HG03378 (cell line): ENCODE data around the gene PCSK4.
"Not testable (repeated sequence)": the region's sequence is repeated elsewhere in the genome, so short reads cannot be mapped to it uniquely, and the experiment has no call there.

Source experiments
- ATAC-seq: cut with Tn5 transposase; IDR thresholded peaks from one replicate; pipeline ENCODE4 v1.9.1; 2021; ENCODE audit warnings: mild to moderate bottlenecking, moderate library complexity; ENCODE audit not compliant: unreplicated experiment

The PCSK4 gene

DNA sequence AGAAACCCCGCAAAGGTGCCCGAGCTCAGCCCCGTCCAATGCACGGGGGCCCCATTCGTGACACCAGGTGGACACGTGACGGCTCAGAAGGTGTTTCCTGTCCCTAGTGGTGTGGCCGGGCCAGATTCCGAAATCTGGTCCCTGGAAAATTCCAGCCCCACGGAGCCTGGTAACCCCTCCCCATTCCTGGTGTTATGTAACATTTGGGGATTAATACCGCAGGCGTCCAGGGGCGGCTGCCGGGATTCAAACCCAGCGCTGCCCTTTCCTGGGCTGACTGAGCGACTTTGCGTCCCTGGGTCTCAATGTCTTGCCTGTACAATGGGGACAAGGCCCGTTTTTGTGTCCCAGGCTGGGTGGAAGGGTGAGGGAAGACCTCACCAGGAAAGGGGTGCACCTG, 32.7 kb upstream of the PCSK4 start:
- no peak for ATAC-seq

DNA sequence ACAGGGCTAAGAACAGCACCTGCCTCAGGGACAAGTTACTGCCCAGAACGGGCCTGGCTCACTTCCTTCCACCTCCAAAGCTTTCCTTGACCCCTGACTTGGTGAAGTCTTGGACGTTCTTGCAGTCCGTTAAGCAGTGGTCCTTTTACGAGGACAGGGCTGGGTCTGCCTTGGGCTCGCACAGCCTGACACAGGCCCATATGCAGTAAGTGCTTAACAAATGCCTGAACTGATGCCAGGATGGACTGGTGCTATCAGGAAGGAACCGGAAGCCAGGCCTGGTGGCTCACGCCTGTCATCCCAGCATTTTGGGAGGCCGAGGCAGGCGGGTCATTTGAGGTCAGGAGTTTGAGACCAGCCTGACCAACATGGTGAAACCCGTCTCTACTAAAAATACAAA, 31.9 kb upstream of the PCSK4 start:
- ATAC-seq = no peak

DNA sequence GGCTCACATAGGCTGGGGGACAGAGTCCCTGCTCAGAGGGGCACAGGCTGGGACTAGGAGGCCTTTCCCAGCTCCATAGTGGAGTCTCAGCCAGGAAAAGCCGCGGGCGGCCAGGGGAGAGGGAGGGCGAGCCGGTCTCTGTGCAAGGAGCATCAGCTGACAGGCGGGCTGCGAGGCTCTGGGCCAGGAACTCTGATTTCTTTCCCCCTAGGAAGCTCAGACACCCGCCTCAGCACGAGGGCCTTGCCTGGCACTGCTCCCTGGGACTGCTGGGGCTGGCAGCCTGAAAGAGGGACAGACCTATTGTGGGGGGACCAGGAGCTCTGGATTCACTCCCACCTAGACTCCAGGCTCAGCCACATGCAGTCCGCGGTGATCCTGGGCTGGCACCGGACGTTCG, 31.5 kb upstream of the PCSK4 start:
- no peak for ATAC-seq

DNA sequence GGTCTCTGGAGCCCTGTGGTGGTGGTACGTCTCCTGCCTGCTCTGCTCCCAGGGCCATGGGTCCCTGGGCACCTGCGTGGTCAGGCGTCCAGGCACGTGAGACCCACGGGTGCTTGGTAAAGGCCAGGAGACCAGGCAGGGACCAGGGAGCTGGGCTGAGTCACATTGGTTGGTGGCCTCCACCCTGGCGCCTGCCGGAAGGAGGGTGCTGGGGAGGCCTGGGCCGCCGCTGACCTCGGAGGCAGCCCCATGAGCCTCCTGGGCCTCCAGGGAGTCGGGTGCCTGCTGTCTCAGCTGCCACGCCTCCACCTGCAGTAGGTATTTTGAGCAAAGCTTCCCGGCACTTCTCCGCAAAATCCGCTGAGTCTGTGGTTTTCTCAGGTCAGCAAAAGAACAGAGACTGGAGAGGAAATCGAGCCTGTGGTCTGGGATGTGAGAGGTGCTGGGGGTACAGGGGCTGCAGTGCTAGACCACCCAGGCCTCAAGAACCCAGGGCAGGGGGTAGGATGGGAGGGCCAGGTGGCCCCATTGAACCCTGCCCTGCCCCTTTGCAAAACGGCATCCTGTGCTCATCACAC, 30.1 kb upstream of the PCSK4 start:
- no peak for ATAC-seq

DNA sequence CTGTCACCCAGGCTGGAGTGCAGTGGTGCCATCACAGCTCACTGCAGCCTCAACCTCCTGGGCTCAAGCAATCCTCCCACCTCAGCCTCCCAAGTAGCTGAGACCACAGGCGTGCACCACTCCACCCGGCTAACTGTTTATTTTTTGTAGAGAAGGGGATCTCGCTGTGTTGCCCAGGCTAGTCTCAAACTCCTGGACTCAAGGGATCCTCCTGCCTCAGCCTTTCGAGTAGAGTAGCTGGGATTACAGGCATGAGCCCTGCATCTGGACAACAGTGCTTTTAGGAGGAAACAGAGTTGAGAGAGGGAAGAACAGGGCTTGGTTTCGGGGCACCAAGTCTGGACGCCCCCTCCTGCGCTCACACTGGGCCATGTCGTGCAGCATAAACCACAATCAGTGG, 29.7 kb upstream of the PCSK4 start:
- not testable (repeated sequence) for ATAC-seq

DNA sequence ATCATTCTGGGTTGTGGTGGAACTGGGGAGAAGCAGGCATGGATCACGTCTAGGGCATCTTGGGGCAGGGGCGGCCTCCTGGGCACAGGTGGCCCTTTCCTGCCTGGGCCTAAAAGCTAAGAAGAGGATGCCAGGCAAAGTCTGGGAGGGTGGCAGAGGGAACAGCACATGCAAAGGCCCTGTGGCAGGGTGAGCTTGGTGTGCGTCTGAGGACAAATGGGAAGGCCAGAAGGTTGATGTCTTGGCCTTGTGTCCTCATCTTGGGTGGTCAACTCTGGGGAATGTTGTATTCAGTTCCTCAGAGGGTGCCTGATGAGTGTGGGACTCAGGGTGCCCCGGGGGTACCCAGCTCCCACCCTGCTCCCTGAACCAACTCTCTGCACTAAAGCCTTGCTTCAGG, 28.3 kb upstream of the PCSK4 start:
- no peak for ATAC-seq

DNA sequence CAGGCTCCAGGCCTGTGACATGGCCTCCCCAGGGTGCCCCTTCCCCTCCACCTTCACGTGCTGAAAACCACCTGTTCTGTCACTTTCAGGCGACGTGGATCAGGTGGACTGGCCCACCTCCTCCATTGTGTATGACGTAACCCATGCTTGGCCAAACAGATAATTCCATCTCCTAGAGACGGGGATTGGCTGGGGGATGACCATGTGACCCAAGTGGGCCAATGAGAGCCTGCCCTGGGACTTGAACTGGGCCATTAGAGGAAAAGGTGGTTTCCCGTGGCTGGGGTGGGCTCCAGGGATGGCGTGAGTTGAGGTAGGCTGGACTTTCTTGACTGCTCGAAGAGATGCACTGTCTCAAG, 26.2 kb upstream of the PCSK4 start:
- no peak for ATAC-seq

DNA sequence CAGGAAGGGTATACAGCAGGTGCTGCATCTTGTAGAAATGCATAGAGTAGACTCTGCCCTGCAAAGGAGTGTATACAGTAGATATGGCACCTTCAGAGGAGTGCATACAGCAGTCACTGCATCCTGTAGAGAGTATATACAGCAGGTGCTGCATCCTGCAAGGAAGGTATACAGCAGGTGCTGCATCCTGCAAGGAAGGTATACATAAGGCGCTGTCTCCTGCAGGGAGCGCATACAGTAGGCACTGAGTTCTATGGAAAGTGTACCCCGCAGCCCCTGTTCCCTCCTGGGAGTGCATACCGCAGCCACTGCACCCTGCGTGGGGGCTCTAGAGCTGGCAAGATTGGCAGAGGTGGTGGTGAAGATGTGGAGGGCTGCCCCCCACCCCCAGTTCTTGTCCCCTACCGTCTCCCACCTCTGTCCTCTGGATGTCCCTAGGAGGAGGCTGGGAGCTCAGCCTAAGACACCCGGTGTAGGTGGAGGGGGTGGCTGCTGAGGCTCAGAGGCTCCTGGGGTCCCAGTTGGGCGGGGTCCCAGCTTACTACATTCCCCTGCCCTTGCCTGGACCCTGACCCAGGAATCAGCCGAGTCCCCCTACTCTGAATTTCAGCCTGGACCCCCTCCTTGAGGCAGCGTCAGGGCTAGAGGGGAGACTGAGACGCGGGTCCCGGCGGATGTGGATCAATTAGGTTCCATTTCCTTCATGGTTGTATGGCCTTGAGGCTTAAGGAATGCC, 25.0 kb upstream of the PCSK4 start:
- no peak for ATAC-seq

DNA sequence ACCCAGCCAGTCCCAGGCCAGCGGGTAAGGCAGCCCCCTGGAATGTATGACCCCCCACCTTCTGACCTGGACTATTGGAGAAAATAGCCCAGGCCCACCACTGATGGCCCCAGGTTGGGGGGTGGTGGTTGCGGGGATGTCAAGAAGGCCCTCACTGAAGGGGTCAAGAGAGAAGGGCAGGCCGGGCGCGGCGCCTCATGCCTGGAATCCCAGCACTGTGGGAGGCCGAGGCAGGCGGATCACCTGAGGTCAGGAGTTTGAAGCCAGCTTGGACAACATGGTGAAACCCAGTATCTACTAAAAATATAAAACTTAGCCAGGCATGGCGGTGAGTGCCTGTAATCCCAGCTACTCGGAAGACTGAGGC, 24.1 kb upstream of the PCSK4 start:
- no peak for ATAC-seq

DNA sequence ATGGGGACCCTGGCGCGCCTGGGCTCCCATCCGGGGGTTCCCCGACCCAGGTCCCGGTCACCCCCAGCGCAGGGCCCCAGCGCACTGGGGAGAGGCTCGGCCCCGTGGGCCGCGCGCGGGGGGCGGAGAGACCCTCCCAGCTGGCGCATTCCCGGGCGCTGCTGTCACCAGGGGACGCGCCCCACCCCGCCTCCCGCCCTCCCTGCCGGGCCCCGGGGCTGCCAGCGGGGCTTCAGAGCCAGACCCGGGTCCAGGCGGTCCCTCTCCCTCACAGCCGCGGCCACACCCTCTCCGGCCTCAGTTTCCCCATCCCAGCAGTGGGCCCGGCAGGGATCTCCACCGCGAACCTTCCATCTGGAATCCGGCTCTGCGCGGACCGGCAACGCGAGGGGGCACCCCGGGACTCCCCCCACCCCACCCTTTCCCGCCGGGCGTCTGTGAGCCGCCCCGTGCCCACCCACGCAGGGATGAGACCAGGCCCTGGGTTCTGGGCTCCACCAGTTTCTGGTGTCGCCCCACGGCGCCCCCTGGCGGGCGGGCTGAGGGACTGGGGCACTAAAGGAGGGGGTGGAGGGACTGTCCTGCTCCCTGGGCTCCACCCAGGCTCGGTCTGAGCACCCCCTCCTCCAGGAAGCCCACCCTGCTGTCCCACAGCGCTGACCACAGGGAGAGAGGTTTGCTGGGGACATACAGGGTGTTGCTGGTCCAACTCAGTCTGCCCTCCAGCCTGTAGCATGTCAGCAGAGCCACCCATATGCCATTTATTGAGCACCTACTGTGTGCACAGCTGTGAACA, 23.5 kb upstream of the PCSK4 start:
- ATAC-seq = no peak

DNA sequence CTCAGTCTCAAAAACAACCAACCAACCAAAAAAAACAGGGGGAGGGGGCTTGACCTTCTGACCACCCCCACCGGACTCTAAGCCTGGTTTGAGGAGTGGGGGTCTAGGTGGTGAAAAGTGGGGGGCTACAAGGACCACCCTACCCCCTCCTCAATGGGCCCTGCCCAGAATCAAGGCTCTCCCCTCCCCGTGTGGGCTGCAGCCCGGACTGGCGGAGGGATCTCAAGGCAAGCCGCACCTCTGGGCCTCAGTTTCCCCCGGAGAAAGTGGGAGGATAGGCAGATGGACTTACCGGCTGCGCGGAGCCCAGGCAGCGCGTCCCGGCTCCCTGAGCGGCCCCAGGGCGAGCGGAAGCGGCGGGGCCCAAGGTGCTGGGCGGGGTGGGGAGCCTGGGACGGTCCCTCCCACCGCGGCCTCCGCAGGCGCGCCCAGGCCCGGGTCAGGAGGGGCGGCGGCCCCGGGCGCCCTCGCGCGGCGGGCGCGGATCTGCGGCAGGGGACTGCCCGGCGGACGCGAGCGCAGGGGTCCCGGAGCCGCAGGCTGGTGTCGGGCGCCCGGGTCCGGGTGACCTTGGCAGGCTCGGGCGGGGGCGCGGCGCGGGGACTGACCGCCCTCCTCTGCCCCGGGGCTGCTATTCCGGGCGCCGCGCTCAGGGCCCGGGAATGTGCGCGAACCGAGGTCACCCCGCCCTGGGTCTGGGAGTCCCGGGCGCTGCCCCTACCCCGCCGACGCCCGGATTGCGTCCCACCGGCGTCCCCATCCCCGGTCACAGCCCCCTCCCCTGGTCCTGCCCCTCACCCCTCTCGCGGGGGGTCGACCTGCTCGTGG, 22.7 kb upstream of the PCSK4 start, which contains the start of gene ADAMTSL5:
Gene ADAMTSL5, minus strand, starts transcription at position 349 of the 828 bp plus-strand sequence. CDS start 2,076 bp downstream, outside the sequence.
- ATAC-seq = no peak

DNA sequence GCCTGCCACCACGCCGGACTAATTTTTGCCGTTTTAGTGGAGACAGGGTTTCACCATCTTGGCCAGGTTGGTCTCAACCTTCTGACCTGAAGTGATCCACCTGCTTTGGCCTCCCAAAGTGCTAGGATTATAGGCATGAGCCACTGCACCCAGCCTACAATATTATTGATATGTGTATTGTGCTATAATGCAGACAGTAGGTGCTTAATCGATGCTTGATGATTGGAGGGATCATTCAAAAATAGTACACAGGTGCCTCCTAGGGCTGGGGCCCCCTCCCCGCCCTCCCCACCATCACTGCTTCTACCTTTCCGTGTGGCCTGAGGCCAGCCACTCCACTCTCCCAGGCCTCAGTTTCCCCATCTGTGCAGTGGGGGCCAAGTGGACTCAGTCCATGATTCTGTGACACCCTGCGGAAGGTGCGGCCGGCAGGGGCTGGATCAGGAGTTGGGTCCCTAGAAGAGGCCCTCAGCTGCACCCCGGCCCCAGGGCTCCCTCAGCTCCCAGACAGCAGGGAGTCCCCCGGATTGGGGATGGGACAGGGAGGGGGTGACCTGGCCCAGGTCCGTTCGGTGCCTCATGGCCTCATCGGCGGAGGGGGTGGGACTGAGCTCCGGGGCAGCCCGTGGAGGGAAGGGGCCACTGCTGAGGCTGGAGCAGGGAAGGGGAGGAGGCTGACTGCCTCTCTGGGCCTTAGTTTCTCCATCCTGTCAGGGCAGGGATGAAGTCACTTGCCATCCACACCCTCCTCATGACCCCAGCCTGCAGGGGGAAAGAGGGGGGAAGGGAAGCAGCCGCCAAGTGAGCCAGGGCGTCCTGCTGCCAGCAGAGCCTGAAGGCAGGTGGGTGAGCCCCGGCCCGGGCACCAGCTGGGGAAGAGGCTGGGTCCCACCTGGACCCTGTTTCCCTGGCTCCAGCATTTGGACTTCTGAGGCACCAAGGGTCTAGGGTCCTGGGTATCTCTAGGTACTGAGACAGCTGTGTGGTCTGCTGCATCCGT, 21.5 kb upstream of the PCSK4 start:
- no peak for ATAC-seq

DNA sequence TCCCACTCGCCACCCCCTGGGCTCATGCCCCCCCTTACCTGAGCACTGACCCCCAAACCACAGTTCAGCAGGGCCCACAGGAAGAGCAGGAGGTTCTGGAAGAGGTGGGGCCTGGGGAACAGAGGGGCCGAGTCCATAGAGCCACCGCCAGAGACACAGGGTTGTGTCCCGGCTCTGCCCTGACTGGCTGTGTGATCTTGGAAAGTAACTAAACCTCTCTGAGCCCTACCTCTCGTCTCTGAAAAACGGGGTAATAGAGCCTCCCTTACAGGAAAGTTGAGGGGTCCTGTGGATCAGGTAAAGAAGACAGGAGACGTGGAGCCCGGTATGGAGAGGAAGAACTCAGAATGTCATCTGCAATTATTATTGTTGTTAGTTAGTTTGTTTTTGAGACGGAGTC, 20.7 kb upstream of the PCSK4 start:
- ATAC-seq = no peak

DNA sequence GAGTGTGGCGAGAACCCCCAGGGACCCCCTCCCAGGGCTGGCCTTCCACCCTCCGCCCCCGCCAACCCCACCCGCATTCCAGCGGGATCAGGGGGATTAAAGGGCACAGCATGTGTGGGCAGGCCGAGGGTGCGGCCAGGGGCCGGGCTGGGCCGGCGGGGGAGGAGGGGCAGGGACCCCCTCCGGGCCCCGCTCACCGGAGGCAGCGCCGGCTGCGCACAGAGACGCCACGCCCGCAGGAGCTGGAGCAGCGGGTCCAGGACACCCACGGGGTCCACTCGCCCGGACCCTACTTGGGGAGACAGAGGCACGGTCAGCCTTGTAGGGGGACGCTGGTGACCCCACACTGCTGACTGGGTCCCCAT, 20.3 kb upstream of the PCSK4 start:
- no peak for ATAC-seq

DNA sequence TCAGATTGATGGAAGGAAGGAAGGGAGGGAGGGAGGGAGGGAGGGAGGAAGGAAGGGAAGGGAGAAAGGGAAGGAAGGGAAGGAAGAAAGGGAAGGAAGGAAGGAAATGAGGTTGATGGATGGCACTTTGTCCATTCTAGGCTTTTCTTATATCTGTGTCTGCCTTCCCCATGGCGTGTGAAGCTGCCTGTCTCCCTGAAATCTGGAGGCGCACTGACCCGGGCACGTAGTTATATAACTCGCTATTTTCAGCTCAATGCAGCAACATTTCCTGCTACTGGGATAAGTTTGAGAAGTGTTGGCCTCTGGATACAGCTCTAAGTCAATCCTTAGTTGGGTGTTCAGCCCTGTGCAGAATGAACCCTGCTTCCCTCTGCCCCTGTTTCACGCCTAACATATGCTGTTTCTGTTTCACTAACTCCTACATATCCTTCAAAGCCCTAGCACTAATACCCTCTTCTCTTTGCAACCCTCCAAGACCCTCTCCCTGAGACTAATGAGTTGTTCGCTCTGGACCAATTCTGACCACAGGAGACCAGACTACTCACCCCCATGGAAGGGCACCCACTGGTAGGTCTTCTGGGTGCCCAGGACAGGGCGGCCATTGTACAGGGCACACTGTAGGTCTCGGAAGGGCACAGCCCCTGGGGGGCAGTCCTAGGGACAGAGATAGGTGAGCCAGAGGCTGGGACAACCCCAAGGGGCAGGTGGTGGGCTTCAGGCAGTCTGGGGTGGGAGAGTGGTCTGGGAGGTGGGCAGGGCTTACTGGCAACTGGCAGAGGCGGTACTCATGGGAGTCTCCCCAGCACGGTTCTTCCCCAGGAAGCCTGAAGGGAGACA, 19.7 kb upstream of the PCSK4 start:
- ATAC-seq = no peak

DNA sequence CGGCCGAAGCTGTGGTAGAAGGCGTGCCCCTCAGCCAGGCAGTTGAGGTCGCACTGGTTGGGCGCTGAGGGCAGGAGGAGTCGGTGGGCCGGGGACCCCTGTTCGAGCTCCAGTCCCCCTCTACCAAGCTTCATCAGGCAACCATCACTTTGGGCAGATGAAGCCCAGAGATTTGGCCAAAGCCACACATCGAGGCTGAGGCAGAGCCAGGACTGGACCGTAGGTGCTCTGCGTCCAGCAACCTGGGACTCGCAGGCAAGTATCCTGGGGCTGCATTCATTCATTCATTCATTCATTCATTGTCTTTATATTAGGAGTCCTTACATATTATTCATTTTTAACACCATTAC, 18.3 kb upstream of the PCSK4 start:
- ATAC-seq = no peak

DNA sequence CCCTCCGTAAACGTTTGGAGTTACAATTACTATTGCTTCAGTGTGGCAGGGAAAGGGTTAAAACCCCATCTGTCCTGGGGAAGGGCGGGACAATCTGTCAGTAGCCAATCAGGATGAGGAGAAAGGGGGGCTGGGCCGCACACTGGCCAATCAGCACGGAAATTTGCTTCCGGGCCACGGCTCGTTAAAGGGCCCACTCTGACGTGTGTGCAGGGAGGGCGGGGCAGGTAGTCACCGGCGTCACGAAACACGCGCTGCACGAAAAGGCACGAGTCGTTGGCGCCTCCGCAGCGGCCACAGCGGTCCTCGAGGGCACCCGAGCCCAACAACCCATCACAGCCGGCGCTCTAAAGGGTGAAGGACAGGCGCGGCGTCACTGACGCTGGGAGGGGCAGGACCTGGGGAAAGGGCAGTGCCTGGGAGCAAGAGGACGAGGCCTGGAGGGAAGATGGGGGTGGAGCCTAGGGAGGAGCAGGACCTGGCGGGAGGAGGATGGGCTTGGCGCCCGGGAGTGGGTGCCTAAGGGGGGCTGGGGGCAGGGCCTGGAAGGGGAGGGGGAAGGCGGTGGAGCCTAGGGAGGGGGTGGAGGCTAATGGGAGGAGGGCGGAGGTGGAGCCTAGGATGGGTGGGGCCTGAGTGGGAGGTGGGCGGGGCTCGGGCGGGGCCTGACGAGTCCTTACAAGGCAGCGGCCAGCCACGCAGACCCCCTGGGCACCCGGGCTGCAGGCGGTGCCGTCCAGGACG, 17.8 kb upstream of the PCSK4 start:
- ATAC-seq = no peak

DNA sequence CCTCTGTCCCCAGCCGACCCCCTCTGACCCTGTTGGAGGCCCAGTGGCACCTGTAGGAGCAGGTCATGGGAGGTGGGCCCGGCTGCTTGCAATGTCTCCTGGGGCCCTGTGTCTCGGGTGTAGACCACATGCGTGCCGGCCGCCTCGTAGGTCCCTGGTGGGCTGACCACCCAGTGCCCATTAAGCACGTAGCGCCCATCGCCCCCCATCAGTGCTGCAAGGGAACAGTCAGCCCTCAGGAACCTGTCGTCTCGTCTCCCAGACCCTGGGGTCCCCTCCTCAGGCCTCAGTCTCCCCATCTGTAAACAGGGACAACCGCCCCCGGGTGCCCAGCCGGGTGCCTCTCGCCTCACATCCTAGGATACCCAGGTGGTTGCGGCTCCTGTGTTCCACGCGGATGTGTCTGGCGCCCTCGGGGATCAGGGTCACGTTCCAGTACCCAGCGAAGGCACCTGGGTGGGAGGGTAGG, 17.1 kb upstream of the PCSK4 start:
- no peak for ATAC-seq
